Measurements from ENCODE around the gene PRDM13.
"Not testable (repeated sequence)": the region's sequence is repeated elsewhere in the genome, so short reads cannot be mapped to it uniquely, and the experiment has no call there.

Gene PRDM13

DNA sequence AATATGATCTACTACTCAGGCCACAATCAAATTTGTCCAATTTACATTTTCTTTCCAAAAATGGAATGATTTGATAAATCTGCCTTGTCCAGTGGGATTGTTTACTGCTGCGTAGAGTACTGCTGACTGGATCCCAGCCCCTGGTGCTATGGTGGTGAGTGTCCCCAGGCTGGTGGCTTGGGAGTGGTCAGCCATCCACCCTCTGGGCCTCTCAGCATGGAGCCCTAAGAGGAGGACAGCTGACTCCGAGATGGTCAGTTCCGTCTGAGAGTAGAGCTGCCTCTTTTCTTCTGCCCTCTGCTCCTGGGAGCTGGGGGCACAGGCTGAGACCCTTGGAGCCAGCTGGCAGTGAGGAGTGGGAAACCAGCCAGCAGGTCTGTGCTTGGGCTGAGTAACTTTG is 22.7 kb downstream of the PRDM13 start:
- no peak for DNase-seq (ENCODE audit: low read depth in 2 of 2)

DNA sequence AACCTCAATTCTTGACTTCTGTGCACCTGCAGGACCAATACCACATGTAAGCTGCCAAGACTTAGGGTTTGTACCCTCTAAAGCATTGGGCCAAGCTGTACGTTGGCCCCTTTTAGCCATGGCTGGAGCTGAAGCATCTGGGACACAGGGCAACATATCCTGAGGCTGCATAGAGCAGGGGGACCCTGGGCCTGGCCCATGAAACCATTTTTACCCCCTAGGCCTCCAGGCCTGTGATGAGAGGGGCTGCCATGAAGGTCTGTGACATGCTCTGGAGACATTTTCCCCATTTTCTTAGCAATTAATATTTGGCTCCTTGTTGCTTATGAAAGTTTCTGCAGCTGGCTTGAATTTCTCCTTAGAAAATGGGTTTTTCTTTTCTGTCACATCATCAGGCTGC is 31.0 kb downstream of the PRDM13 start:
- DNase-seq (ENCODE audit: low read depth in 2 of 2), result no peak

GRCh38 chr6:99638358-99638757 is 31.7 kb downstream of the PRDM13 start:
- DNase-seq (ENCODE audit: low read depth in 2 of 2), result not testable (repeated sequence)

GRCh38 chr6:99641270-99641669 is 34.6 kb downstream of the PRDM13 start:
- DNase-seq (ENCODE audit: low read depth in 2 of 2), result no peak

DNA sequence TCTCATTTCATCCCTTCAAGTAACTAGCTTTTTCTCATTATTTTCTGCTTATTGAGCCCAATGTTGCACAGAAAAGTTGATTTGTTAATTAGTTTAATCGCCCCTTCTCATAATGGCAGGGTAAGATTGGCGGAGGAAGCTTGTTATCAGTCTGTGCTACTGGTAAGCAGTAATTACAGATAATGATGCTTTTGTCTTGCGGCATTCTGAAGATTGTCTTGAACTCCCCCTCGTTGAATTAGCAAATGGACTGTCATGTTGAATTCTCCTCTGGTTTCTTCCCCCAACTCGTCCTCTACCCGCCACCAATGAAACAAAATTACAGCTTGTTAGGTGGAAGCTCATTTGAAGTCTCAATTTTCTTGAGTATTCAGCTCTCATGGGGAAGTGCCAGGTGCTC is 39.4 kb downstream of the PRDM13 start:
- DNase-seq (ENCODE audit: low read depth in 2 of 2), result no peak

DNA sequence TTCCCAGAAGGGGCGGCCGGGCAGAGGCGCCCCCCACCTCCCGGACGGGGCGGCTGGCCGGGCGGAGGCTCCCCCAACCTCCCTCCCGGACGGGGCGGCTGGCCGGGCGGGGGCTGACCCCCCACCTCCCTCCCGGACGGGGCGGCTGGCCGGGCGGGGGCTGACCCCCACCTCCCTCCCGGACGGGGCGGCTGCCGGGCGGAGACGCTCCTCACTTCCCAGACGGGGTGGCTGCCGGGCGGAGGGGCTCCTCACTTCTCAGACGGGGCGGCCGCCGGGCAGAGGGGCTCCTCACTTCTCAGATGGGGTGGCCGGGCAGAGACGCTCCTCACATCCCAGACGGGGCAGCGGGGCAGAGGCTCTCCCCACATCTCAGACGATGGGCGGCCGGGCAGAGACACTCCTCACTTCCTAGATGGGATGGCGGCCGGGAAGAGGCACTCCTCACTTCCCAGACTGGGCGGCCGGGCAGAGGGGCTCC is 43.5 kb downstream of the PRDM13 start:
- DNase-seq (ENCODE audit: low read depth in 2 of 2), result not testable (repeated sequence)

DNA sequence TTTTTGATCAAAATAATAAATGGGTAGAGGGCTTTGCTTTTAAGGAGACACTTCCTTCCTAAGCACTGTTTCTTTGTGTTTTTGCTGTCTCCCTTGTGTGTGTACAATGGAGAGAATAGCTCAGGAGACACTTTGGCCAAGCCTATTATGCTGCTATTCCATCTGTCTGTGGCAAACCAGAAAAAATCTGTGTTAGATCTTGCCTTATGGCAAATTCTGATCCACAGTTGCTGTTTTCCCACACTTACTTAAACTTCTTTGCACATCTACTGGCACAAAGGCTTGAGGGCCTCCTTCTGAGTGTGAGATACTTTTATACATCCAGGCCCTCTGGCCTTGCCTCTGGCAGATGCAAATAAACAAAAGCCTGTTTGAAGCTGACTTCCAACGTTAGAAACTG is 53.6 kb downstream of the PRDM13 start:
- DNase-seq (ENCODE audit: low read depth in 2 of 2), result no peak

DNA sequence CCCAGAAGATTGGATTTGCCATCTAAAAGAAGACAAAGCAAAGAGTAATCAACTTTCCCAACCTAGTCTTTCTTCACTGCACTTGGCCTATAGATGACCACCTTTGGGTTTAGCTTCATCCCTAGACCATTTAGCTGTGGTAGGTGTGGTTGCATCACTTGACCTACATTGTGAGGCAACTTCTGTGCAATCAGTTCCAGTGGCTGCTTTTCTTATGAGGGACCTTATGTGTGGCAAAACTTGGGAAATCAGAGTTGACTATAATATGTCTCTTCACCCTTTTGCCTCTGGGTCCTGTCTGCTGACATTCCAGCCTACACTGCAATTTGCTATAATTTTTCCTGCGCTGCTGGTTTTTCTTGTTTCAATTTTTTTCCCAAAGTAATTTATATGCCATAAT is 55.2 kb downstream of the PRDM13 start:
- DNase-seq (ENCODE audit: low read depth in 2 of 2), result no peak

DNA sequence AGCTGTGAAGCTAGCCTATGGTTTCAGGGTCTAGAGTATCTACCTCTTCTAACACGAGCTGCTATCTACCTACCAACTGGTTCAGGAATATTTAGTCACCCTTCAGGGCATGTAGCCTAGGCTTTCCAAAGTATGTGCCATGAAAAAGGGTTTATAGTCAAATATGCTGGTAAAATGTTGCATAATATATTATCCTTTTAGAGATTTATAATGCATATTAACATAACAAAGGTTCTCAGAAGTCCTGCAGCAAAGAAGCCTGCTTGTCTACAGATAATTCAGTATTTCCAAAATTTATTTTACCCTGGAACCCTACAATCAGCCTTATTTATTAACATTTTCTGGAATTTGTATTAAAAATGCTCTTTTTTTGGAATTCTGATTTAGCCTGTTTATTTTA is 56.0 kb downstream of the PRDM13 start:
- DNase-seq (ENCODE audit: low read depth in 2 of 2), result no peak

Measured in stimulated activated CD4-positive, alpha-beta T cell treated with anti-CD3 and anti-CD28 coated beads, Interleukin-4, amount 100 ng/mL, for 48 hours (primary cell).